HuH-7.5 (cell line): ENCODE data around the gene CFAP52.
"Not testable (repeated sequence)": the region's sequence is repeated elsewhere in the genome, so short reads cannot be mapped to it uniquely, and the experiment has no call there.

Source experiments
- DNase-seq: peaks from one replicate; pipeline ENCODE4 v3.0.0; 2011; ENCODE audit warnings: low spot score

The CFAP52 gene

GRCh38 chr17:9576521-9577372 is at the start of gene CFAP52:
CFAP52 (plus strand) TSS chr17:9576642; CDS start chr17:9576696, 54 bp downstream.
- peak; percentile 51 for DNase-seq

- DNase-seq = no peak
Observed at GRCh38 chr17:9527788-9528187, 48.7 kb upstream of the CFAP52 start.

GRCh38 chr17:9529033-9529700 is 47.3 kb upstream of the CFAP52 start:
- DNase-seq = no peak

DNA sequence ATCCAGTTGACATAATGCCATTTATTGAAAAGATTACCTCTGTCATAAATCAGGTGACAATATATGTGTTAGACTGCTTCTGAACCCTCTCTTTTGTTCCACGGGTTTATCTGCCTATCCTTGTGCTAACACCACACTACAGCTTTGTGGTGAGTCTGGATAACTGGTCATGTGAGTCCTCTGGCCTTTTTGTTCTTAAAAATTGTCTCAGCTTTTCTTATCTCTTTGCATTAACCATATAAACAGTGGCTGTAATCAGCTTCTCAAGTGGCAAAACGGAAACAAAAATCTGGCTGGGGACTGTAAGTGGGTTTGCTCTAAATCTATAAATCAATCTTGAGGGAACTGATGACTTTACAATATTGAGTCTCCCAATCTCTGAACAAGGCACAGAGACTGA is 45.4 kb upstream of the CFAP52 start:
- no peak for DNase-seq

DNA sequence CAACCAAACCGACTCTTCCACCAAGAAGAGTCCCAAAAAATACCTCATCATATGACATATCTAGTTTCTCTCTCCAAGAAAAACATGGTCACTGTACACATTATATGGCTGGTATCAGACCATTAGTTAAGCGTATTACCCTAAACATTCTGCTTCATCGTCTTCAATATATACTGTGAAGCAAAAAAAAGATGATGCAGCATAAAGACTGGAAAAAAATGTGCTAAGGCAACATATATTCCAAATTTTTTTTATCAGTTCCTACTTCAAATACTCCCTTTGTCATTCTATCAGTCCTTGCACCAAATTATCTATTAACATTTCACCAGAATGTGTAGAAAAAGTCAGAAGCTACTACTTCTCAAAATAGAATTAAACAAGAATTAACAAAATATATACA is 43.7 kb upstream of the CFAP52 start:
- no peak for DNase-seq

DNA sequence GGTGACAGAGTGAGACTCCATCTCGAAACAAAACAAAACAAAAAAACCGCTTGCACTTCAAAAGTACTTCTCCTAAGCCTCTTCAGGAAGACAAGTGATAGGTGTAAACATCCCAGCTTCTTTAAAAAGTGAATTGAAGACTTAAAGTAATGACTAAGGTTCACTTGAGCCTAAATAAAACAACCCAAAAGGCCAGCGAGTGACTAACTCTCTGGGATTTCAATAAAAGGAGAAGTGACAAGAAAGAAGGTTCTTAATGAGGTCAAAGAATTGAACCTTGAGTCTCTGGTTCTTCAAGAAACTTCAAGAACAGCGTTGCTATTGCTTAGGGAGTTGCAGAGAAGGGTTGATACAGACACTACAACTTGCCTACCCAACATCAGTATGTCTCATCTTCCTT is 43.0 kb upstream of the CFAP52 start:
- DNase-seq = no peak

DNA sequence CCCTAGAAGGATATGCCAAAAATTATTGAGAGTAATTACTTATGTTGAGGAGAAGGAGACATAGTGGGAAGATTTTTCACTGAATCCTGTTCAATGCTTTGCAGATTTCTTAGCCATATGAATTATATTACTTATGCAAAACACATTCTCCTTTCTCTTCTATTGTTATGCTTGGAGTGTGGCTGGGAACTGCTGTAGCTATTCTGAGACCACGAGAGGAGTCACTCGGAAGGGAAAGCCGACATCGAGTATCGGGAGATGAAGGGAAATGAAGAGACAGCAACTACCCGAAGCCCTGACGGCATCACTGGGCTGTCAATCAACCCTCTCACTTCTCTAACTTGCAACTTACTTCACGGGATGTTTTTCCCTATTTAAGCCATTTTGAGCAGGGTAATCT is 40.4 kb upstream of the CFAP52 start:
- DNase-seq = no peak

- no peak for DNase-seq
Observed at GRCh38 chr17:9537177-9537776, 39.2 kb upstream of the CFAP52 start.

GRCh38 chr17:9538626-9539025 is 37.8 kb upstream of the CFAP52 start:
- DNase-seq = no peak

- no peak for DNase-seq
Observed at GRCh38 chr17:9541718-9542117, 34.7 kb upstream of the CFAP52 start.

DNA sequence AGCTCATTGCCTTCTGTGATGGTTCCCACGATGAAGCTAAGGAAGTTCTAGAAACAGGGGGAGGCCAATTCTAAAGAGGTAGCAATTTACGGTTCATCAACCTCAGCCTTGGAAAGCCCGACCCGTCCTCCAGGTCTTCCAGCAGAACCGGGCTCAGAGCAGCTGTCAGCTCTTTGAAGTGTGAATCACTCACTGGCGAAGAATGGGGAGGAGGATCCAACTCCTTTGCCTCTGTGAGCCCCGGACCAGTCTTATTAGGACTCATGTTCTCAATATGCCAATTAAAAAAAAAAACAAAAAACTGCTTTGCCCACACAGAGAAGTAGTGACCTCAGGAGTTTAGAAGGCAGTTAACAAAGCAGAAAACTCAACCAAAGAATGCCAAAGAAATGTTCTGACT is 32.2 kb upstream of the CFAP52 start:
- DNase-seq = no peak

GRCh38 chr17:9549215-9549614 is 27.2 kb upstream of the CFAP52 start:
- no peak for DNase-seq

DNA sequence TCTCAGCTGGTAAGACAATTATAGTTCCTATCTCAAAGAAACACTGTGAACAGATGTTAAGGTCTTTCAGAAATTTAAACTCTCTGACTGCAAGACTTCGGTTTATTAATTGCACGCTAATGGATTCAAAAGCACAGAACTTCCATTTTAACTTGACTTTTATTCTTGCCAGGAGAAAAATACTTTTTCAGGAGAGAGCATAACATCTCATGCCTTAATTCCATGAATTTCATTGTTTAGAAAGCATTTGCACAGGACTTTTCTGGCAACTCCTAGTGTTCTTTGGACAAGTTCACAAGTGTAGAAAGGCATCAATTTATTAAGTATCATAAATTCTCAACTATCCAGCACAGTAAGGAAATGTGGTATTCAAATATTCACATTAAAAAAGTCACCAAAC is 23.3 kb upstream of the CFAP52 start:
- no peak for DNase-seq

GRCh38 chr17:9553596-9553995 is 22.8 kb upstream of the CFAP52 start:
- DNase-seq = no peak

GRCh38 chr17:9554715-9555114 is 21.7 kb upstream of the CFAP52 start:
- DNase-seq = peak; percentile 25

GRCh38 chr17:9557161-9557755 is 19.2 kb upstream of the CFAP52 start:
- no peak for DNase-seq

GRCh38 chr17:9557857-9558256 is 18.6 kb upstream of the CFAP52 start:
- no peak for DNase-seq

DNA sequence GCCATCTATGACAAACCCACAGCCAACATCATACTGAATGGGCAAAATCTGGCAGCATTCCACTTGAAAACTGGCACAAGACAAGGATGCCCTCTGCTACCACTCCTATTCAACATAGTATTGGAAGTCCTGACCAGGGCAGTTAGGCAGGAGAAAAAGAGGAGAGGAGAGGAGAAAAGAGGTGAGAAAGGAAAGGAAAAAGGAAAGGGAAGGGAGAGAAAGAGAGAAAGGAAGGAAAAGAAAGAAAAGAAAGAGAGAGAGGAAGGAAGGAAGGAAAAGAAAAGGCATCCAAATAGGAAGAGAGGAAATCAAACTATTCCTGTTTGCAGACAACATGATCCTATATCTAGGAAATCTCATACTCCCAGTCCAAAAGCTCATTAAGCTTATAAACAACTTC is 12.3 kb upstream of the CFAP52 start:
- no peak for DNase-seq

DNA sequence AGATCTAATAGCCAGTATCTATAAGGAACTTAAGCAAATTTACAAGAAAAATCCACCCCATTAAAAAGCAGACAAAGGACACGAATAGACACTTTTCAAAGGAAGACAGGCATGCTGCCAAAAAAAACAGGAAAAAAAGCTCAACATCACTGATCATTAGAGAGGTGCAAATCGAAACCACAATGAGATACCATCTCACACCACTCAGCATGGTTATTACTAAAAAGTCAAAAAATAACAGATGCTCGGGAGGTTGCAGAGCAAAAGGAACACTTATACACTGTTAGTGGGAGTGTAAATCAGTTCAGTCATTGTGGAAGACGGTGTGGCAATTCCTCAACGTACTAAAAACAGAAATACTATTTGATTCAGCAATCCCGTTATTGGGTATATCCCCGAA is 10.4 kb upstream of the CFAP52 start:
- DNase-seq = no peak

DNA sequence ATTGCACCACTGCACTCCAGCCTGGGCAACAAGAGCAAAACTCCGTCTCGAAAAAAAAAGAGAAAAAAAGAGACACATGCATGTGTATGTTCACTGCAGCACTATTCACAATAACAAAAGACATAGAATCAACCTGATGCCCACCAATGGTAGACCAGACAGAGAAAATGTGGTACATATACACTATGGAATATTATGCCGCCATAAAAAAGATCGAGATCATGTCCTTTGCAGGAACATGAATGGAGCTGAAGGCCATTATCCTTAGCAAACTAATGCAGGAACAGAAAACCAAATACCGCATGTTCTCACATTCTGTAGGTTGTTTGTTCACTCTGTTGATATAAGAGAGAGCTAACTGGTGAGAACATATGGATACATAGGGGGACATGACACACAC is 9.7 kb upstream of the CFAP52 start:
- not testable (repeated sequence) for DNase-seq

- no peak for DNase-seq
Observed at GRCh38 chr17:9568004-9568403, 8.4 kb upstream of the CFAP52 start.

DNA sequence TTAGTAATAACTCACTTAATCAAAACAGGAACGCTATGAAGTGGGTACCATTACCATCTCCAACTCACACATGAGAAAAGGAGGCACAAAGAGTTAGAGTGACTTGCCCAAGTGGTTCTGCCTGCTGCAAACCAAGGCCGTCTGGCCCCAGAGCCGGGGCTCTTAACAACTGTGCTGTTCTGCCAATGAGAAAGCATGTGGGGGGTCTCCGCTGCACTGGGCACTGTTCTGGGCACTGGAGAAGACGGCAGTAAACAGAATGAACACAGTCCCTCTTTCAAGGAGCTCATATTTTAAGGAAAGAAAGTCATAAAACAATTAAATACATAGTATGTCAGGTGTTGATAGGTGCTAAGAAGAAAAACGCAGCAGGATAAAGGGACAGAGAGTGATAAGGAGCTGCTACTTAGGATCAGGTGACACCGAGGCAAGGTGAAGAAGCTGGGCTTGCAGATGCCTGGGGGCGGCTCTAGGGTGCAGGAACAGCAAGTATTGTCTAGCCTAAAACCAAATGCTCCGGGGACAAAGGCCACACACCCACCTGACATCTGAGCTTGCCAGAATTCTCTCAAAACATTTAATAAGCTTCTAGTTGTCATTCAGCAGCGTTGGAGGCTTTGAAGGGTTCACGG is 7.4 kb upstream of the CFAP52 start:
- no peak for DNase-seq
